Activated naive CD4-positive, alpha-beta T cell (primary cell): ENCODE data around the gene EEF1AKMT3.
"Not testable (repeated sequence)": the region's sequence is repeated elsewhere in the genome, so short reads cannot be mapped to it uniquely, and the experiment has no call there.

Source experiments
- DNase-seq, 4 experiments: peaks; one replicate each; lab custom pipeline; 2025; lab: John Stamatoyannopoulos, UW

EEF1AKMT3 gene

GRCh38 chr12:57765698-57766463, 6.5 kb upstream of the EEF1AKMT3 start:
- no peak for DNase-seq

- no peak for DNase-seq
These were observed 5.7 kb upstream of the EEF1AKMT3 start, which contains the start of gene CYP27B1 for GRCh38 chr12:57766464-57767304. Gene CYP27B1, minus strand, starts transcription at chr12:57767078. Its CDS starts 37 bp downstream, at chr12:57767041.

DNA sequence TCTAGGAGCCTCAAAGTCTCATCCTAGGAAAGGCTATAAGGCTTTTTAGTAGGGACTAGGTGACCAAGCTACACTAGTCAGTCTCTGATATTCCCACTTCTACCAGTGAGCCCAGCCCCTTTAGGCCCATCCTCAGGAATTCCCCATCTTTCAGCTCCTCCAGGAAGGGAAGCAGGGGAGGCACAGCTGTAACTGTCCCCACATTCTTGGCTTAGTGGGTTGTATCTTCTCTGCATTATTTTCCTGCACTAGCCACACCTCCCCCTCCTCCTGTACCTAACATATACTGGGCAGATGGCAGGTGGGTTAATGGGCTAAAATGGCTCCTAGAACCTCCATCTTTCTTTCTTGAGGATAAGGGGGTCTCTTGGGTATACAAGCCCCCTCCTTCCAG, 5.1 kb upstream of the EEF1AKMT3 start:
- DNase-seq = no peak

DNA sequence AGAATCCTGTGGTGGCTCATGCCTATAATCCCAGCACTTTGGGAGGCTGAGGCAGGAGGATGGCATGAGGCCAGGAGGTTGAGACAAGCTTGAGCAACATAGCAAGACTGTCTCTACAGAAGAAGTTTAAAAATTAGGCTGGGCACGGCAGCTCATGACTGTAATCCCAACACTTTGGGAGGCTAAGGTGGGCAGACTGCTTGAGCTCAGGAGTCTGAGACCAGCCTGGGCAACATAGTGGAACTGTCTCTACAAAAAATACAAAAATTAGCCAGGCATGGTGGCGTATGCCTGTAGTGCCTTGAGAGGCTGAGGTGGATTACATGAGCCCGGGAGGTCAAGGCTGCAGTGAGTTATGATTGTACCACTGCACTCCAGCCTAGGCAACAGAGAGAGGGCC, 4.5 kb upstream of the EEF1AKMT3 start:
- no peak for DNase-seq

GRCh38 chr12:57769594-57769993, 2.8 kb upstream of the EEF1AKMT3 start:
- no peak for DNase-seq

GRCh38 chr12:57770734-57771133, 1.7 kb upstream of the EEF1AKMT3 start:
- no peak for DNase-seq

GRCh38 chr12:57771236-57771872, 1.1 kb upstream of the EEF1AKMT3 start:
- DNase-seq = peak in 2 of 4 experiments; percentile 40 to 61

- peak; percentile 72 to 82 (median 75) for DNase-seq
These were observed 463 bp upstream of the EEF1AKMT3 start, which contains the start of gene METTL1 for GRCh38 chr12:57771873-57772428. Gene METTL1, minus strand, starts transcription at chr12:57772105. Its CDS starts 22 bp downstream, at chr12:57772083.

DNA sequence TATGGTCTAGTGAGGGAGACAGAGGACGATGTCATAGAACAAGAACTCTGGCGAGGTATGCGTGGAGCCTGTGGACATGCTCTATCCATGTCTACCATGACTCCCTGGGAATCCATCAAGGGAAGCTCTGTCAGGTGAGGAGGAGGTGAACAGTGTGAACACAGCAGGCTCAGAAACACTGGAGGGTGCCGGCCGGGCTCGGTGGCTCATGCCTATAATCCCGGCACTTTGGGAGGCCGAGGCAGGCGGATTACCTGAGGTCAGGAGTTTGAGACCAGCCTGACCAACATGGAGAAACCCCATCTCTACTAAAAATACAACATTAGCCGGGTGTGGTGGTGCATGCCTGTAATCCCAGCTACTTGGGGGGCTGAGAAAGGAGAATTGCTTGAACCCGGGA, 2.2 kb downstream of the EEF1AKMT3 start:
- not testable (repeated sequence) for DNase-seq

- no peak for DNase-seq
These were observed 2.6 kb downstream of the EEF1AKMT3 start for GRCh38 chr12:57775044-57775443.

GRCh38 chr12:57775563-57776246, 3.3 kb downstream of the EEF1AKMT3 start:
- no peak for DNase-seq

- no peak for DNase-seq
These were observed 3.8 kb downstream of the EEF1AKMT3 start for GRCh38 chr12:57776247-57776587.

DNA sequence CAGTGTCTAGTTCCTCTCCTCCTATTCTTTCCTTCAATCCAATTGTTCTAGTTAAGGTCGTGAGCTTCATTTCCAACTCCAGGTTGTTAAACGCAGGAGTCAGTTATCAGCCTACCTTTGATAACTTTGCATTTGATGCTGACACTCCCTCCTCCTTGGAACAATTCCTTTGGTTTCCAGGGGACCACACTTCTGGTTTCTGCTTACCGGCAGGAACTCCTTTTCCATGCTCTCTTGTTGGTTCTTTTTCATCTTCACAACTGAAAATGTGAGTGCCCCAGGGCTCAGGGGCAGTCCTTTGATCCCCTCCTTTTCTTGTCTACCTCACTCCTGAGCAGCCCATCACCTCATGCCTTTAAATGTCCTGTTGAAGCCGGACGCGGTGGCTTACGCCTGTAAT, 5.0 kb downstream of the EEF1AKMT3 start:
- no peak for DNase-seq

GRCh38 chr12:57777911-57778310, 5.5 kb downstream of the EEF1AKMT3 start:
- no peak for DNase-seq

GRCh38 chr12:57779736-57780135, 7.3 kb downstream of the EEF1AKMT3 start:
- DNase-seq = no peak

GRCh38 chr12:57780284-57780897, 8.0 kb downstream of the EEF1AKMT3 start:
- no peak for DNase-seq

- no peak for DNase-seq
These were observed 8.8 kb downstream of the EEF1AKMT3 start for GRCh38 chr12:57781244-57781643.

- no peak for DNase-seq
These were observed 9.4 kb downstream of the EEF1AKMT3 start for GRCh38 chr12:57781801-57782200.

DNA sequence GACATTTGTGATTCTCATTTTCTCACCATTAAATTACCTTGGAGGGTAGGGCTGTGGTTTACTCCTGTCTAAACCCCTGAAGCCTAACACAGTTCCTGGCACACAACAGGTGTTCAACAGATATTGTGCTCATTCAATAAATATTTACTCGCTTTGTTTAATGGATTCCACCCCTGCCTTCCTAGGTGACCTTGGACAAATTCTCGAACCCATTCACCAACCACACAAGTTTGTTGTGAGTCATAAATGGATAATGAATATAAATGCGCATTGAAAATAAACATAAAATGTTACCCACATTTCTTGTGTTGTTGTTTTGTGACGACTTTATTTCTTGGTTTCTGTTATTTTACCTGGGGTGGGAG, 9.8 kb downstream of the EEF1AKMT3 start:
- no peak for DNase-seq

- peak; percentile 93 to 98 (median 97) for DNase-seq
These were observed 10.4 kb downstream of the EEF1AKMT3 start, which contains the start of gene TSFM for GRCh38 chr12:57782608-57783465. Gene TSFM, plus strand, starts transcription at chr12:57782787. Its CDS starts 15 bp downstream, at chr12:57782802.
